ENCODE data around the gene MAFF.
A peak's percentile ranks its signal among the peaks of the same experiment; 100 is the strongest.
"Not testable (repeated sequence)": the region's sequence is repeated elsewhere in the genome, so short reads cannot be mapped to it uniquely, and the experiment has no call there.

The MAFF gene

DNA sequence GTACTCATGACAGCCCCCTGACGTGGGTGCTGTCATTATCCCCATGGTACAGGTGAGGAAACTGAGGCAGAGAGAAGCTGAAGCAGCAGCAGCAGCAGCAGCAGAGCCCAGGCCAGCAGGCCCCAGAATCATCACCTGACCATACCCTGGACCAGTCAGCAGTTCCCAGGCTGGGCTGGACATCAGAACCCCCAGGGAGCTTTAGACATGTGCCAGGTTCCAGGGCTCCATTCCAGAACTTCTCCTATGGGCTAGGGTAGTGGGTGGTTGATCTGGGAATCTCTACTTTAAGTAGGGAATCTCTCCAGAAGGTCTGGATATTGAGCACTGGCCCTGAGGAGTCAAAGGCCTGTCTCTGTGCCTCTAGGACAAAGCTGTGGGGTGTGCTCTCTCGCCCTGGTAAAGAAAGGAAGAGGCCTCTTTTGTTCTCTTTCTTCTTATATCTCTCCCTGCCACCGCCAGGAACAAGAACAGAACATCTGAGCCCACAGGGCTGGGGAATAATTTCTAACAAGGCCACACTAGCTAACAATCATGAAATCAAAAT is 26.6 kb downstream of the MAFF start:
- DNase-seq, result no peak

DNA sequence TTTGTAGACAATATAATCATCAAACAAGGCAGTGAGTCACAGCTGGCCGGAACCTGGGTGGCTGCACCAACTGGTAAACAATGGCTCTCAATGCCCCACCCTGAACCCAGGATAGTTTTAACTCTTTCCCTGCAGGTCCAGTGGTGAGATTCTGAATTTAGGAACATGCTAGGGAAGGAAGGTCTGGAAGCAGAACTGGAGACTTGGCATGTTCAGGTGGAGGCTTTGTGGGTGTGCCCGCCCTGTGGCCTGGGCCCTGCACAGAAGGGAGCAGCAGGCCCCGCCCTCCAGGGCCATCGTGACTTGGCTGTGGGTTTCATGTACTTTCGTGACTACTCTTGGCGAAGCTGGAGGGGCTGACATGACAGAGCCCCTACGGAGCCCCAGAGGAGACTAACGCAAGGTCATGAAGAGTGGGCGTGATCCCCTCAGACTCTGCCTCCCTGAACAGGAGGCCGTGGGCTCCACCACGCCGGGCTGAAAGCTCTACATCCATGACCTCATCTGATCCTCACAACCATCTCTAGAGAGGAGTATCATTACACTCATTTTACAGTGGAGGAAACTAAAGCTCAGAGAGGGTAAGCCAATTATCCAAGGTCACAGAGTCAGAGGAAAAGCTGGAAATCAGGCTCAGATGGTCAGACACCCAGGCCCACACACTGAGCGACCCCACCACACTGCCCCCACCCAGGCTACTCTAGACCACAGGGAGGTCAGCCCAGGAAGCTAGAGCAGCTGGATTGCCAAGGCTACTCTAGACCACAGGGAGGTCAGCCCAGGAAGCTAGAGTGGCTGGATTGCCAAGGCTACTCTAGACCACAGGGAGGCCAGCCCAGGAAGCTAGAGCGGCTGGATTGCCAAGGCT is 27.3 kb downstream of the MAFF start:
- DNase-seq, result peak; percentile 25

DNA sequence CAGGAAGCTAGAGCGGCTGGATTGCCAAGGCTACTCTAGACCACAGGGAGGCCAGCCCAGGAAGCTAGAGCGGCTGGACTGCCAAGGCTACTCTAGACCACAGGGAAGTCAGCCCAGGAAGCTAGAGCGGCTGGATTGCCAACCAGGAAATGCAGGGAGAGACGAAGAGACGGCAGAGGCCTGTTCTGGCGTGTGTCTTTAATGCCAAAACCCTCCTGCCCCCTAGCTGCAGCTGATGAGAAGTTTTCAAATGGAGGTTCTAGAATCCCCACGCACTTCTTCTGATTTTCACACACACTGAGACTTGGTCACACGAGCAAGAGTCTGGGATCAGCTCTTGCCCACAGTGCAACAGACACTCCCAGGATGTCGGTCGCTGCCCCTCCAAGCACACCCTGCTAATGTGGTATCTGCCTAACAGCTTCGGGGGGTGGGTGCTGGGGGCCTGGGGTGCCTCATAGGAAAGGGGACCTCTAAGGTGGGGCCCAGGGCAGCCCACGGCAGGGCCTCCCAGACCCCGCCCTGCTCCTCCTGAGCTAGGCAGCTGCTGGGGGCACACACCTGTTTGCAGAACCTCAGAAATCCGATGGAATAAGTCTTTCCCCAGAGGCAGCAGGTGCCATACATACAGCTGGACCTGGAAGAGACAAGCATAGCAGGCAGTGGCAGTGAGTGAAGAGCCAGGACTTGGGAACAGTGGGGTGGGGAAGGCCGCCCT is 28.5 kb downstream of the MAFF start:
- peak; percentile 49 for DNase-seq

DNA sequence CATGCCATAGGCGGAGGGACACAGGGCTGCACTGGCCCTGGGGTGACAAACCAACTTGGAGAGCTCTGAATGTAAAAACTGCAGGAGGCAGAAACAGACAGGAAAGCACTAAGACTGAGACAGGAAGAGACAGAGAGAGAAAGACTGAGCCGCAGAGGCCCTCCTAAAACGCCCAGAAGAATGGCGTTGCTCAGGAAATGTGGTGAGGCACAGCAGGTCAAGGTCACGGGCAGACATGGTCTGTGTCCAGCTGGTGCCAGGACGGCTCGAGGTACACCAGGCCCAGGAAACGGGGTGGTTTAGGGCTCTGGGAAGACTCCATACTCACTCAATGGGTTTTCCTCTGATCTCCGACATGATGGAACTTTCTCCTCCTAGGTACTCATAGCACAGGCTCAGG is 29.1 kb downstream of the MAFF start:
- DNase-seq, result no peak

DNA sequence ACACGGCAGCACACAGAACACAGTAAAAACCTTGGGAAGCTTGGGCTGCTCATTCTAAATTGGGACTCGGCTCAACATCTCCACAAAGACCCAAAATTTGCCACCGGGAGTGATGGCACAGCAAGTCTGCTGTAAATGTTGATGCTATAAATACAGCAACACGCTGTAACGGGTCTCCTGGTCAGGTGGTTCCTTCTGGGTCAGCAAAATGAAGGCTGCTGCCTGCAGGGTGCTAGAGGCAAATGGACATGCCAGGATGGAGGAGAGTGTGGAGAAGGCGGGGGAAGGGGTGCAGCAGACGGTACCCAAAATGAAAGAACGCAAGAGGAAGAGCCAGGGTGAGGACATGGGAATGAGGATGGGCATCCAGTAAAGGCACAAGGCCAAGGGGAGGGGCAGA is 30.4 kb downstream of the MAFF start:
- DNase-seq, result no peak

DNA sequence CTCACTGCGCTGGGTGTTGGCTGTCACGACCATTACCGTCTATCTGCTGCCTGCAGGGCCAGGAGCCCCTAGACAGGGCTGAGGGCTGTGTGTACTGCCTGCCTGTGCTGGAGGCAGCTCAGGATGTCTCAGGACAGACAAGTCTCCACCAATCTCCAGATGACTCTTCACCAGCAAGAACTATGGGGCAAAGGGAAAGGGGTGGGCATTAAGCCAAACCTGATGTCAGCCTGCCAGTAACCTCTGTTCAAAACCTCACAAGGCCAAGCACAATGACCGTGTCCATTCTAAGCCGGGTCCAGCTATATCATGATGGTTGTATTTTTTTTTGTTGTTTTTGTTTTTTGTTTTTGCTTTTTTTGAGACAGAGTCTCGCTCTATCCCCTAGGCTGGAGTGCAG is 31.6 kb downstream of the MAFF start:
- no peak for DNase-seq

DNA sequence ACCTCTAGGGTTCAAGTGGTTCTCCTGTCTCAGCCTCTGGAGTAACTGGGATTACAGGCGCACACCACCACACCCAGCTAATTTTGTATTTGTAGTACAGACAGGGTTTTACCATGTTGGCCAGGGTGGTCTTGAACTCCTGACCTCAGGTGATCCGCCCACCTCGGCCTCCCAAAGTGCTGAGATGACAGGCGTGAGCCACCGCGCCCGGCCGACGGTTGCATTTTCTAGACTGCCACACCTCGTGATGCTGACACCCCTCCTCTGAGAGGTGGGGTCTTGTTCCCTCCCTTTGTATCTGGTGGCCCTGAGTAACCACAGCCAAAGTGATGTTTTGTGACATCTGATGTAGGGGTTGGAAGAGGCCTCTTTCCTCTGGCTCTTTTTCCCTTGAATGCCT is 32.1 kb downstream of the MAFF start:
- DNase-seq, result not testable (repeated sequence)

DNA sequence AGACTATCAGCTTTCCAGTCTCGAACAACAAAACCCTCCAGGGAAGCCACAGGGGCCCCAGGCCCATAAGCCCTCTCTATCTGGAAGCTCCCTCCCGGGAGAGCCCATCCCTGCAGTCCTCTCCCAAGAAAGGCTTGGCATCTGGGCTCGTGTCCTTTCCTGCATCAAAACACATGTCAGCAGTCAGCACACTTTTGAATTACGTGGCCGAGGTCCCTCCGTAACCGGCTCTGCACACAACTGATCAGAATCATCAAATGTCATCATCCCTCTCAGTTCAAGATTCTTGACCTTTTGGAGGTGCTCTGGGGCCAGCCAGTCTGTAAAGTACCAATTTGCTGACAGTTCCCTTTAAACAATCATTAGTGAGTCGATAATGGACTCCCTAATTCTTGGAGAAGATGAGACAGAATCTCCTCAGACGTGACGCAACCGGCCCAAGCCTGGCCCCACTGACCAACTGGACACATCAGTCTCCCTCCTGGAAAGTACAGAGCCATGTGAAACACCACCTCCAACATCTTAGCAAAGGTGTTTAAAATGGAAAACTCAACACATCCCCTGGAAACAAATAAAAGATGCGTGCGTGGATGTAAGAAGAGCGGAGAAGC is 33.6 kb downstream of the MAFF start:
- no peak for DNase-seq

DNA sequence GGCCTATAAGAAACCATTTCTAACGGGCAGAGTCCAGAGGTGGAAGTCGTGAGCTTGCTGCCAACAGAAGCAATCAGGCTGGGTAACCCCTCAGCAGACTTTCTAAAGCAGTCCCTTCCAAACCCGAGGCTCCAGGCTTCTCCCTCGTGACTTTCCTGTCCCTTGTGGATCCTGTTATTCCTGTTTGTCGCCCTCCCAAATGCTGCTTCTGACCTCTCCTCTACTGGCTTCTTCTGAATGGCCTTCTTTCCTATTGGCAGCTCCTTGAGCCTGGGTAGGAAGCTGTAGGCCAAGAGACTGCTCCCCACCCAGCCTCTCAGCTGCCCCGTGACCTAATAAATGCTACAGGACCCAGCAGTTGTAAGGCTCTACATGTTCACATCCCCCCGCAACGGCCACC is 35.0 kb downstream of the MAFF start:
- DNase-seq, result no peak

DNA sequence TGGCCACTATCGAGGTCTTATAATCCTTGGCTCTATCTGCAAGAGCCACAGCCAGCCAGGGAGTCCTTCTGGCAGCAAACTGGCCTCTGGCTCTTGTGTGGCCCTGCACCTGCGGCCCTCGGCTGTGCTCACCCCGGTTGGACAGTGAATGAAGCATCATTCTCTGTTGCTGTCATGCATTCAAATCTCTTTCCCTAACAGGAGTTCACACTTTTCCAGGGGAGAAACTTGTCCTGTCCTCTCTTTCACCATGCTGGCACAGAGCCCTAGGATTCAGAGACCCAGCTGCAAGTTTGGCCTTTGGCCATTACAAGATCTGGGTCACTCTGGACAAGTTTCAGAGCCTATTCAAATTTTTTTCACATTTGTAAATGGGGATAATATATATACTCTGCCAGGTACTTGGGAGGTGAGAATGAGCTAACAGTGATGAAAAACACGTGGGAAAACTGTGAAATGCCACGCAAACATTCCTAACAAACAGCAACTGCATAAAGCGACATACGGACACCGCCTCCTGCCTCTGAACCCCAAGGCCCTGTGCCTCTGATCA is 36.8 kb downstream of the MAFF start:
- DNase-seq, result no peak

DNA sequence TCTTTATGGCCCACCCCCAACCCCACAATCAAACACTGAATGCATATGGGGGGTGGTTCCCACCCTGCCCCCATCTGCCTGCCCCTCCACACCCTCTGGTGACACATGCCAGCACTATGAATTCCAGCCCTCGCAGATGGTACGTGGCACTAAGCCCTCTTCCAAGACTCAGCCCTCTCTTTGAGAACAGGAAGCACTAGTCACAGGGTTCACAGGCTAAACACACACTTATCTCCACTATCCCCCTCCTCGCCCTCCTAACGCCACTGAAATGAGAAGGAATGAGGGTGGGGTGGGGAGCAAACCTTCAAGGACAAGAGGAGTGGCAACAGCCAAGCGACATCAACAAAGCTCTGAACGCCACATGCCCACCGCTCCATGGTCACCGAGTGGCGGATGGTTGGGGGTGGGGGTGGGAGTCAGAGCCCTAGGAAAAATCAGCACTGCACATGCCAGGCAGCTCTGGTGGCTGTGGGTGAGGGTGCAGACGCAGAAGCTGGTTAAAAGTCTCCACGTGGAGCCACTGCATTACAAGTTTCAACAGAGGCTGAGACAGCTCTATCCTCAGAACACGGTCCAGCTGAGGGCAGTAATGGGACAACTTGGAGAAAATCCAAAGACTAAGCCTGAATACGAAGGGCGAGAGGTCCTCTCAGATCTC is 37.4 kb downstream of the MAFF start:
- no peak for DNase-seq

DNA sequence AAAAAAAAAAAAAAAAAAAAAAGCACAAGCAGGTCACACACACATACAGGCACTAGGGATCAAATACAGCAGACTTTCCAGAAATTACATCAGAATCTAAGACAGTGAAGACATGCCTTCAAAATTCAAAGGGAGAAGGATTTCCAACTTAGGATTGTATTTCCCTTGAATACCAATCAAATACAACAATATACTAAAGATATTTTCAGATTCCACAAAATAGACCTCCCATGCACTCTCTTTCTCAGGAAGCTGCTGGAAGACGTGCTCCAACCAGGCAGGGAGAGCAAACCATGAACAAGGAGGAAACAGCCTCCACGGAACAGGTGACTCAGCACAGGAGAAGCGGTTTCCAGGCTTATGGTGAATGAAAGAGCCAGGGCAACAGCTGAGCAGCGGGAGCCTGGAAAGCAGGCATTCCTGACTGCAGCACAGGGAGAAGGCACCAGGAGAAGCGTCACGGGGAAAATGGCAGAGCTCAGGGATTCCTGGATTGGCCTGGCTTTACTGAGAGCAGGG is 39.0 kb downstream of the MAFF start:
- DNase-seq, result no peak

DNA sequence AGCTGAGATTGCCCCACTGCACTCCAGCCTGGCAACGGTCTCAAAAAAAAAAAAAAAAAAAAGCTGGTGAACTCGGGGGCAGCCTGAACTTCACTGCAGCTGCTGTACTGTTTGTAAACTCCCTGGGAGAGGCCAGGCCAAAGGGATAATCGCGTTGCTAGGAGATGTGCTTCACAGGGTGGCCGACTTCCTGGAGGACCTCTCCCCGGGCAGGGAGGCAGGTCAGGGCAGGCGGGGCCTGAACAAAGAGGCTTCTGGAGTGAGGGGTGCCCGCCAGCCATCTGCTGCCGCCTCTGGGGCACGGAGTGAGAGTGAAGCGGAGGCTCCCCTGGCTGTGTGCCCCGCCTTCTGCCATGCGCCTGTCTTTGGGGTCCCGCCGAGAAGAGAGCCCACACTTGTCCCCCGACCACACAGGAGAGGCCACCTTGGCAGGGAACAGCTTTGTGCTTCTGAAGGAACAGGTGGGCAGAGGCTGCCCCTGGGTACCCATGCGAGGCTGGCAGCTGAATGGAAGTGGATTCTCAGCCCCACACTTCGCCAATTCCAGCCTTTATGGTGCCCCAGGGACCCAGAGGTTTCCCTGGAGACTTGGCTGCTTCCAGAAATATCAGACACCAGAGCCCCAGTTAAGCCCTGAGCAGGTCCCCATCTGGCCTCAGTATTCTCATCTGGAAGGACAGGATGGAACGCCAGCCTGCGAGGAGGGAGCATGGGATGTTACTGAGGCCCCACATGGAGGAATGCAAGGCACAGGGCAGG is 41.4 kb downstream of the MAFF start:
- no peak for DNase-seq

DNA sequence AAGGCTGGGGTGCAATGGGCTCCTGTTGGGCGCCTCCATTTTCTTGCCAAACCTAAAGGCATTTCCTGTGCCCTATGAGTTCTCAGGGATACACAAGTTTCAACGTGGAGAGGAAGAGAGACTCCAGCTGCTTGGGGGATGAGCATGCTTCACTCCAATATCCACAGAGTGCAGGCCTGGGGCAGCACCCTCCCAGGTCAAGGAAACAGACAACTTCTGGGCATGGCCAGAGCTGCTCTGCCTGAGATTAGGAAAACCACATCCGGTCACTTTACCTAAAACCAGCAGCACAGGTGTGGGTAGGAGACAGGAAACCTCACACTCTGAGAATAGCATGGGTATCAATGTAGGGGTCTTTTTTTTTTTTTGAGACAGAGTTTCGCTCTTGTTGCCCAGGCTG is 42.3 kb downstream of the MAFF start:
- no peak for DNase-seq

DNA sequence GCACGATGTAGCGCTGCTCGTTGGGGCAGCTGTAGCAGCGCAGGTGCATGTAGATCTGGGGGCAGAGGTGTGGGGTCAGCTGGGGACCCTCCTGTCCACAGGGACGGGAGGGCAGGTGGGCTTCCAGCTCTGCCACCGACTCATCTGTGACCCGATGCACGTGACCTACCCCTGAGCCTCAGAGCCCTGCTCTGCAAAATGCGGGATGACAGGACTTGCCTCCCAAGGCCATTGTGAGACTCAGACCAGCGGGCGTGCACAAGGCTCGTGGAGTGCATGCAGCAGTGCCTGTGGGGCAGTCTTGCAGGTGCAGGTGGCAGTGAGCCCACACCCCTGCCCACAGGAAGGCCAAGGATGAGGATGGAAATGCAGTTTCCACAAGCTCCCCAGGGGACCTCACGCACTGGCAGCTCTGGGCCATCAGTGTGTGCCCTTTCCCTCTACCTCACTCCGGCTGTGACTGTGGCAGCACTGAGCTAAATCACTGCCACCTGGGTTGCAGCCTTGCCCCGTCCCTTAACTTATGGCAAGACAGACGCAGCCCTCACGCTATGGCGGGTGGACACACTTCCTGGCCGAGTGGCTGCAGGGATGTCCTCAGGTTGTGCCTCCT is 44.4 kb downstream of the MAFF start:
- DNase-seq, result no peak

DNA sequence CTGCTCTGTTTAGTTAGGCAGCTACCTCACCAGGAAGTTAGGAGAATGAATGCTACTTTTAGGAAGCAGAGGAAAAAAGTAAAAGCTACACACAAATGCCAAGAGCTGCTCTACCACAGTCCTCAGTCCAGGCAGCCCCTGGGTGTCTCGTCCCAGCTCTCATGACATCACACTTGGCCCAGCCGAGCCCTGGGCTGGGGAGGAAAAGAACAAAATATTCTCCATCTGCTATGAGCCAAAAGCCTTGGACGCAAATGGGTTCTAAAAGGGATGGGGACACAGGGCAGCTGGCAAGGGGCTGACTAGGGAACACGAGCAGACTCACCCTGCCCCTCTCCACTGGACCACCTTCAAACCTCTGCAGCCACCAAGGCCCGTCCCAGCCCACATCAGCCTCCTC is 44.9 kb downstream of the MAFF start:
- DNase-seq, result no peak

DNA sequence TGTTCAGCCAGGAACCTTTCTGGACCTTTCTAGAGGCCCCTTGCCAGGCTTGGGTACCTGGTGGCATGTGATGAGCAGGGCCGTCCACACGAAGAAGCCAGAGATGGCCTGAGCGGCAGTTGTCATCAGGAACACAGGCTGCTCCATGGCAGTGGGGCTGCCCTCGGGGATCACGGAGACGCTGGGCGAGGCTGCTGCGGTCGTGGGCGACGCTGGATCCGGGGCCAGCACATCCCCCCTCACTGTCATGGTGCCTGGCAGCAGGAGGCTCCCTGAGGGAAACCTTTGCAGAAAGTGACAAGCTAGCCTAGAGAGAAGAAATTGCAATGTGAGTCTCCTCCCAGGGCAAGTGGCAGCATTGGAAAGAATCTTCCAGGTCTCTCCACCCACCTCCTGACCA is 45.9 kb downstream of the MAFF start:
- no peak for DNase-seq

DNA sequence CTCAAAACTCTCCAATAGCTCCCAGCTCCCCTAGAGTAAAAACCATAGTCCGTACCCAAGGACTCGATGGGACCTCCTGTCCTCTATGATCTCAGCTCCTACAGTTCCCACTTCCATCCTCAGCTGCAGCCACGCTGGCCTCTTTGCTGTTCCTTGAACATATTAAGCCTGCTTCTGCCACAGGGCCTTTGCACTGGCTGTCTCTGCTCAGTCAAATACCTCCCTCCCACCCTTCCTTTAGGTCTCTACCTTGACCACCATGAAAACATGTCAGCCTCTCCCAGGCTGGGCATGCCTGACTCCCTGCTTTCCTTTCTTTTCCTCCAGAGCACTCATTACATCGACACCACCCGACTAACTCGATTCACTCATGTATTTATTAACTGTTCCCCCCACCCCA is 46.5 kb downstream of the MAFF start:
- no peak for DNase-seq

DNA sequence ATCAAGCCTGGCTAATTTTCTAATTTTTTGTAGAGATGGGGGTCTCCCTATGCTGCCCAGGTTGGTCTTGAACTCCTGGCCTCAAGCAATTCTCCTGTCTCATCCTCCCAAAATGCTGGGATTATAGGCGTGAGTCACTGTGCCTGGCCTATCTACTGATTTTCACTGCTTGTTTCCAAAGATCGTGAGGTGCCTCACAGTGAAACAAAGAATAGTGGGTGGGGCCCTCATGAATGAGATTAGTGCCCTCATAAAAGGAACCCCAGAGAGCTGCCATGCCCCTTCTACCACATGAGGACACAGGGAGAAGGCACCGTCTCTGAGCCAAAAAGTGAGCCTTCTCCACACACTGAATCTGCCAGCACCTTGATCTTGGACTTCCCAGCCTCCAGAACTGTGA is 47.5 kb downstream of the MAFF start:
- no peak for DNase-seq

DNA sequence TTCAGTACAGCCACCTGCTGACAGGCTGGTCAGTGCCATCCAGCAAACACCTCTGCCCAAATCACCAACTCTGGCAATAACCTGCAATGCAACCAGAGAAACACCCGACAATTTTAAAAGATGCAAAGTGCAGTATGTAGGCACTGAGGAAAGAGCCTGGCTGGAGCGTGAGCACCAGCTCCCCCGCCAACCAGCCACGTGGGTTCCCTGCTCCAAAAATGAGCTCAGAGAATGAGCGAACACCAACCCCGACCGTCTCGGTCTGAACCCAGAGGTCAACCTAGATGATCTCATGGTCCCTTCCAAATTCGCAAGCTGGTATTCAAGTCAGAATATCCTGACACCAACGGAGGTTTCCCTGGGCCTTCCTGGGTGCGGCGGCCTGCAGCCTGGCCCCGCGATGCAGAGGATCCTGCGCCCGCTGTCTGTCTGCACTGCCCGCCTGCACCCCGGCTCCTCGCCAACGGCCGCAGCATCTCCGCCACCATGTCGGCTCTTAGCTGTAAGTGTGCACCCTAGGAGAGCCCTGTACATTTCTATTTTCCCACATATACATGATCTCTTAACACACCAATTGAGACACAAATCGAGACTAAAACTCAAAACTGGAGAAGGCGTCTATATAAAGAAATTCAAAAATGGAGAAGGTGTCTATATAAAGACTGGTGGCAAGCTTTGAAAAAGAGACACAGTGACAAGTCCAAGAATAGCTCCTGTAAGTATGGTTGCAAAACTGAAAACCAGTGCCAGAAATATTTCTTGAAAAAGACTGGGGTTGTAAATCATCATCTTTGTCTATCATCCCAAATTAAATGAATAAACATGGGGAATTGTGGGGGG is 48.2 kb downstream of the MAFF start:
- no peak for DNase-seq

Data from activated naive CD4-positive, alpha-beta T cell treated with Interleukin-2 at 50 U/mL for 16 hours (primary cell).